Measurements from ENCODE around the gene SSR2. TPM values are rescaled to one million over a fixed set of nuclear protein-coding genes. Genes with fewer than 3 reads are reported as not detected.
A peak's percentile ranks its signal among the peaks of the same experiment; 100 is the strongest.
"Not testable (repeated sequence)": the region's sequence is repeated elsewhere in the genome, so short reads cannot be mapped to it uniquely, and the experiment has no call there.

Gene SSR2
- total RNA-seq, 1 donor from 2014 or later = 231 TPM

DNA sequence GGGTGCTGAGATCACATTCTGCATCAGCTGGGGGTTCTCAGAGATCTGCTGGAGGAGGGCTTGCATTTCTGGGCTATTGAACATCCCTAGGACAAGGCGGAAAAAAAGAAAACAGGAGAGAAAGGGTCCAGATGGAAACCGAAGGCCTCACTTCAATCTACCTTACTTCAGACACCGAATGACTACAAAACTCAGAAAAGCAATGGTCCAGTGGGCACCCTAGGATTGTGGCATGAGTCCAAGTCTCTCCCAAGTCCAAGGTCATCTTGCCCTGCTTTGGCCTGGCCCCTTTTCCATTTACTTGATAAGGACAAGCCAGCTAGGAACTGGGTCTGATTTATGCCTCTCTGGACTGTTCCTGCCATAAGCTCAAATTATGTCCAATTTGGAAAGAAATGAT is 22.1 kb upstream of the SSR2 start:
- DNase-seq (no peak), ATAC-seq (no peak)
- Histone ChIP-seq H3K27ac (no peak overlapping the region), H3K4me3 (no peak overlapping the region), H3K36me3 (peaks cover 56% of the 10 kb centered on the region), H3K4me1 (no peaks in the 10 kb centered on the region), H3K9me3 (no peaks in the 10 kb centered on the region), H3K27me3 (no peaks in the 10 kb centered on the region)
- intact Hi-C loops (cut with DNase I) = no loop called here
- TF ChIP-seq, protein P1, sequence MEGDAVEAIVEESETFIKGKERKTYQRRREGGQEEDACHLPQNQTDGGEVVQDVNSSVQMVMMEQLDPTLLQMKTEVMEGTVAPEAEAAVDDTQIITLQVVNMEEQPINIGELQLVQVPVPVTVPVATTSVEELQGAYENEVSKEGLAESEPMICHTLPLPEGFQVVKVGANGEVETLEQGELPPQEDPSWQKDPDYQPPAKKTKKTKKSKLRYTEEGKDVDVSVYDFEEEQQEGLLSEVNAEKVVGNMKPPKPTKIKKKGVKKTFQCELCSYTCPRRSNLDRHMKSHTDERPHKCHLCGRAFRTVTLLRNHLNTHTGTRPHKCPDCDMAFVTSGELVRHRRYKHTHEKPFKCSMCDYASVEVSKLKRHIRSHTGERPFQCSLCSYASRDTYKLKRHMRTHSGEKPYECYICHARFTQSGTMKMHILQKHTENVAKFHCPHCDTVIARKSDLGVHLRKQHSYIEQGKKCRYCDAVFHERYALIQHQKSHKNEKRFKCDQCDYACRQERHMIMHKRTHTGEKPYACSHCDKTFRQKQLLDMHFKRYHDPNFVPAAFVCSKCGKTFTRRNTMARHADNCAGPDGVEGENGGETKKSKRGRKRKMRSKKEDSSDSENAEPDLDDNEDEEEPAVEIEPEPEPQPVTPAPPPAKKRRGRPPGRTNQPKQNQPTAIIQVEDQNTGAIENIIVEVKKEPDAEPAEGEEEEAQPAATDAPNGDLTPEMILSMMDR (IDR thresholded peaks at IDR 0.05) = no peak

DNA sequence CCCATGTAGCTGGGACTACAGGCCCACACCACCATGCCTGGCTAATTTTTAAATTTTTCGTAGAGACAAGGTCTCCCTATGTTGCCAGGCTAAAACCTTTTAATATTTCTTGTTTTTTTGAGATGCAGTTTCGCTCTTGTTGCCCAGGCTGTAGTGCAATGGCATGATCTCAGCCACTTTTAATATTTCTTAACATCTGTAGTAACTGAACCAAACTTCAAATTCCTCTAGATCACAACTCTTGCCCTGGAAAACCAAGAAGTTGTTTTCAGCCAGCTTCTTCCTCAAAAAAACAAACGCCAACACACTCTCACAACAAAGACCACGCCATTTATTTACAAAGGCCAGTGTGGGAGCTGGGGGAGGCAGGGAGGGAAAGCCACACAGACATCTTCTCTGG is 14.2 kb upstream of the SSR2 start:
- intact Hi-C loops (cut with DNase I); H3K9me3 ChIP-seq; DNase-seq; H3K4me3 ChIP-seq; H3K4me1 ChIP-seq; H3K27ac ChIP-seq; ATAC-seq; H3K27me3 ChIP-seq: not testable (repeated sequence)
- H3K36me3 ChIP-seq = peaks cover 26% of the 10 kb centered on the region

DNA sequence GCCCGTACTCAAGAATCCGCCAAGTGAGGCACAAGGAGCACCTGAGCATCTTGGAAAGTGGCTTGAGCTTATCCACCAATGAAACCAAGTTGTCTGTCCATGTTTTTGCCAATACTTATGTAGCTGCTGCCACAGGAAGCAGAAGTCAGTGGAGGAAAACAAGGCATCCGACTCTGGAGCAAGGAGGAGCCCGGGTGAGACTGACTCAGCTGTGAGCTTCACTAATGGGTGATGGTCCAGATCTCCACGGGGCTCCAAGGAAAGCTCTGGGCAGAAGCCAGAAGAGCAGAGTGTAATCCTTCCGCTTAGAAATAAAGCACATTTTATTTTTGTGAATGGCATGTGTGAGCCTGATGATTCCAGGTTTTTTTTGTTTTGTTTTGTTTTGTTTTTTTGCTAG is 12.3 kb upstream of the SSR2 start:
- no peaks in the 10 kb centered on the region for H3K4me1 ChIP-seq
- DNase-seq (no peak), ATAC-seq (no peak)
- H3K27ac ChIP-seq = no peak overlapping the region
- no peak overlapping the region for H3K4me3 ChIP-seq
- peaks cover 15% of the 10 kb centered on the region for H3K36me3 ChIP-seq
- no peaks in the 10 kb centered on the region for H3K27me3 ChIP-seq
- TF ChIP-seq, protein P1 (IDR thresholded peaks at IDR 0.05) = no peak
- H3K9me3 ChIP-seq = no peaks in the 10 kb centered on the region
- intact Hi-C loops (cut with DNase I) = no loop called here

DNA sequence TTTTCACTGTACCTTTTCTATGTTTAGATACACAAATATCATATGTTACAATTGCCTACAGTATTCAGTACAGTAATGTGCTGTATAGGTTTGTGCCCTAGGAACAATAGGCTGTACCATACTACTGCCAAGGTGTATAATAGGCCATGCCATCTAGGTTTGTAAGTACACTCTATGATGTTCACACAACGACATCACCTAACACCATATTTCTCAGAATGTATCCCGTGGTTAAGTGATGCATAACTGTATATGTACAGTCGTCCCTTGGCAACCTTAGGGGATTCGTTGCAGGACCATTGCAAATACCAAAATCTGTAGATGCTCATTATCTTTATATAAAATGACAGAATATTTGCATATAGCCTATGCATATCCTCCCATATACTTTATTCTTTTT is 5.8 kb upstream of the SSR2 start:
- DNase-seq (no peak), ATAC-seq (no peak)
- Histone ChIP-seq H3K27ac (no peak overlapping the region), H3K9me3 (no peaks in the 10 kb centered on the region), H3K4me1 (no peaks in the 10 kb centered on the region), H3K4me3 (no peak overlapping the region), H3K27me3 (no peaks in the 10 kb centered on the region), H3K36me3 (no peaks in the 10 kb centered on the region)
- TF ChIP-seq, protein P1 (IDR thresholded peaks at IDR 0.05) = no peak
- intact Hi-C loops (cut with DNase I) = no loop called here

DNA sequence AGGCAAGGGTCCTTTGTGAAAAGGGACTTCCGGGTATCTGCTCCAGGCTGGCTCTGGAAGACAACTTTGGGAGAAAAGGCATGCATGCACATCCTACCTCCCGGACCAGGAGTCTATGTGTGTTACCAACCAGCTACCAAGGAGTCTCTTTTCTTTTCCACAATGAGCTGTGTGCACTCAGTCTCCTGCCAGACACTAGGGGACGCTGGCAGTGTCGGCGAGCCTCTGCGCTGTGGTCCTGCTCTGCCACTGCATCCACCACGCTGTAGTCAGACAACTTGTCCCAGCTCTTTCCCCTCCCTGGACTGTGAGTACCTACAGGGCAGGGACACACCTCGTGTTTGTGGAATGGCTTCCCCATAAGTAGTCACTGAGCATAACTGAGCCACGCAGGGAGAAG is 5.1 kb upstream of the SSR2 start:
- Histone ChIP-seq H3K36me3 (no peaks in the 10 kb centered on the region), H3K4me1 (peaks cover 4% of the 10 kb centered on the region), H3K27me3 (no peaks in the 10 kb centered on the region), H3K9me3 (no peaks in the 10 kb centered on the region), H3K4me3 (no peak overlapping the region), H3K27ac (no peak overlapping the region)
- DNase-seq = peak; percentile 76
- ATAC-seq = peak; percentile 93
- intact Hi-C loops (cut with DNase I) = no loop called here
- TF ChIP-seq, protein P1 (IDR thresholded peaks at IDR 0.05) = peak; percentile 57

DNA sequence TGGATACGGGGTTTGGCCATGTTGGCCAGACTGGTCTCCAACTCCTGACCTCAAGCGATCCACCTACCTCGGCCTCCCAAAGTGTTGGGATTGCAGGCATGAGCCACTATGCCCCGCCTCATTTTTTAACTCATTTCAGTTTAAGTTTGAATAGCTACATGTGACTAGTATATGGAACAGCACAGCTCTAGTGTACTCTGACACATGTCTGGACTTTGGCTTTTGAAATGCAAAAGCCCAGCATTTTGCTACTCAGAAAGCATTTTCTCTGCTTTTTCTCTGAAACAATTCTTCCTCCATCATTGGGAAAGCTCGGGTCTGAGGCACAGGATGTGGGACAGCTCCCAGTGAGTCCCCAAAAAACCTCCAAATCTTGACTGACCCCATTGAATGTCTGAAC is 4.0 kb upstream of the SSR2 start:
- TF ChIP-seq, protein P1 (IDR thresholded peaks at IDR 0.05) = no peak
- H3K36me3 ChIP-seq = no peaks in the 10 kb centered on the region
- ATAC-seq (no peak), DNase-seq (no peak)
- H3K4me1 ChIP-seq = peaks cover 6% of the 10 kb centered on the region
- no peak overlapping the region for H3K4me3 ChIP-seq
- no peaks in the 10 kb centered on the region for H3K27me3 ChIP-seq
- H3K27ac ChIP-seq = no peak overlapping the region
- intact Hi-C loops (cut with DNase I) = no loop called here
- no peaks in the 10 kb centered on the region for H3K9me3 ChIP-seq
